Activated CD4-positive, alpha-beta T cell treated with anti-CD3 and anti-CD28 coated beads for 24 hours (primary cell): Measurements from ENCODE around the gene HAUS8.
A peak's percentile ranks its signal among the peaks of the same experiment; 100 is the strongest.

ENCODE experiments used
- DNase-seq, 2 donors: peaks; one replicate each; pipeline ENCODE4 v3.0.0-alpha.2; 2020; ENCODE audit warnings: low read depth in 2 of 2

Gene HAUS8

DNA sequence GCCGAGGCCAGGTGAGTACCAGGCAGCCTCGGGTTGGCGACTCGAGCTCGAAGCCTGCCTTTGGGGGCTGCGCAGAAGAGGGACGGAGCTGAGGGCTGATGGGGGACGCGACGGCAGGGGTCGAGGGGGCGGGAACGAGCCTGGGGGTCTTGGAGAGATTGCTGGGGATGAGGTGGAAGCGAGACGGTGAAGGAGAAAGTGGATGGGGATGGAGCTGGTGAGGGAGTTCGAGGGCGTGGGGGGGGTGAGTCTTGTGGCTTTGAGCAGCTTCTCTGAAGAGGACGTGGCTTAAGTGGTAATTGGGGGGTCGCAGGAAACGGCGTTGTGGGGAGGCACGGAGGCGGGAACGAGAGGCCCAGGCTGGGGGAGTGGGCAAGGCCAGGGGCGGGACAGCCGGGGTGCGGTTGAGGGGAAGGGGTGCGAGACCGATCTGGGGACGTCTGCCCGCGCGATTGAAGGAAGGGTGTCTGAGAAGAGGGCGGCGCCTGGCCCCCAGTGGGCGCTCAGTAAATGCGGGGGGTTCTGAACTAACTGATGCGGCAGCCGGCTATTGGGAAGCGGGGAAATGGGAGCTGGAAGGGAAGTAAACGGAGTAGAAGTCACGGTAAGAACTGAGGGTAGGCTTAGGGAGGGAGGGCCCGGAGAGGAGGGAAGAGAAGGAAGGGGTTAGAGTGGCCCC is 751 bp upstream of the HAUS8 start:
- DNase-seq: peak in 1 of 2 donors; percentile 27

DNA sequence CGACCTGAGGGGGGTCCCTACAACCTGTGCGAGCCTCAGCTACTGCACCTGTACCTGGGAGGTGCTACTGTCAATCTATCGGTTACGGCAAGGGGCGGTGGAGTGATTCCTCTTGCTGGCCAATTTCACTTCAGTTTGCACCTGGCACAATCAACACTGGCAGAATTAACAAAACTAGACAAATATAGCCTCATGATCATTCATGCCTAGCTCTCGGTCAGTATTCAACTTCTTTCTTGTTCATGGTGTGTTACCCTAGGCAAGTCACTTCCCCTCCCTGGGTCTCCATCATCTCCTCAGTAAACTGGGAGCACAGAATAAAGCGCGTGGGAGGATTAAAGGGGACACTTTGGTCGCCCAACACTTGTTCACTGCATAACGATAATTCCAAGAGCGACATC is 618 bp downstream of the HAUS8 start:
- DNase-seq: no peak

DNA sequence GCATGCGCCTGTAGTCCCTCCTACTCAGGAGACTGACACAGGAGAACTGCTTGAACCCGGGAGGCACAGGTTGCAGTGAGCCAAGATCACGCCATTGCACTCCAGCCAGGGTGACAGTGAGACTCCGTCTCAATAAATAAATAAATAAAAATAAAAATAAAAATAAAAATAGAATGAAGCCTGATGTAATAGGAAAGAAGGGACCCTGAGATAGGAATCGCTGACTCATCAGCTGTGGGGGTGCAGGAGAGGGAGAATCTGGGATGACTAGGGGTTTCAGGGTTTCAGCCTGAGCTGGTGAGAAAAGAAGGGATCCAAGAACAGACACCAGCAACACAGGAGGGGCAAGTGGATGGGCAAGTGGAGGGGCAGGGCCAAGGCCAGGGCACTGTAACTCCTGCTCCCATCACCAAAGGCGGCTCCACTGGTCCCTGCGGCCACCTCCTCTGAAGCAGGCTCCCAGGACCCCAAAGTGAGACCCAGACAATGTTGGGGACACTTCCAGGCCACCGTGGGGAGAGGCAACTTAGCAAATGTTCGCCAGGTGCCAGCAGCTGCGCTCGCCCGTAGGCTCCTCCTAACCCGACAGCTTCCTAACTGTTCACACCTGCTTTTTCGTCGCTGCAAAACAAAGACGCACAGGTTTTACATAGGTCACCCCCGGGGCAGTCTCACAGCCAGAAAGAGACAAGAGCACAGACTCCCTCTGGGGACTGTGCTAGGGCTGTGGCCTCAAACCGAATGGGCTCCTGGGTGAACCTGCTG is 1.2 kb downstream of the HAUS8 start:
- no peak for DNase-seq

DNA sequence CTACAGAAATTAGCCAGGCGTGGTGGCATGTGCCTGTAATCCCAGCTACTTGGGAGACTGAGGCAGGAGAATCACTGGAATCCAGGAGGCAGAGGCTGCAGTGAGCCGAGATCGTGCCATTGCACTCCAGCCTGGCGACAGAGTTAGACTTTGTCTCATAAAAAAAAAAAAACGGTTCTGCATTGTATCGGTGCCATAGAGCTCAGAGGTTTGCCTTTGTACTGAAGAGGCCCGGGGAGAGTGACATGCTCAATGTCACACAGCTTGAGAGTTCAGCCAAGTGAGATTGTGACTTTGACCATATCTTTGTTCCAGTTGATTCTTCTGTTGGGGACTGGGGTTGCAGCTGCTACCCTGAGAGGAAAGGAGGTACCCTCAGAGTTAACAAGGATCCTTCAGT is 4.3 kb downstream of the HAUS8 start:
- DNase-seq: no peak

DNA sequence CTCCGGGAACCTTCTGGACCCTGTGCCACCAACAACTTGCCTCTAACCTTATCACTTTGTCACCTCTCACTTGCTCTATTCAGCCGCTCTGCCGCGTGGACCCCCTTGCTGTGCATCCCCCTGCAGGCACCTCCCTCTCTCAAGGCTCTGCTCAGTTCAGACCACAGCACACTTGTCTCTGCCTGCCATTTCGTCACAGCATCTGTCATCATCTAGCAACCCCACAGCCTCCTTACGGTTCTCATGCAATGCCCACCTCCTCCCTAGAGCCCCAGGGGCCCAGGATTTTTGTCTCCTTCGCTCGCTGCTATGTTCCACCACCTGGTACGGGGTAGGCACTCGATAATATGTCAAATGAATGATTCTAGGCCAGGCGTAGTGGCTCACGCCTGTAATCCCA is 4.8 kb downstream of the HAUS8 start:
- no peak for DNase-seq

DNA sequence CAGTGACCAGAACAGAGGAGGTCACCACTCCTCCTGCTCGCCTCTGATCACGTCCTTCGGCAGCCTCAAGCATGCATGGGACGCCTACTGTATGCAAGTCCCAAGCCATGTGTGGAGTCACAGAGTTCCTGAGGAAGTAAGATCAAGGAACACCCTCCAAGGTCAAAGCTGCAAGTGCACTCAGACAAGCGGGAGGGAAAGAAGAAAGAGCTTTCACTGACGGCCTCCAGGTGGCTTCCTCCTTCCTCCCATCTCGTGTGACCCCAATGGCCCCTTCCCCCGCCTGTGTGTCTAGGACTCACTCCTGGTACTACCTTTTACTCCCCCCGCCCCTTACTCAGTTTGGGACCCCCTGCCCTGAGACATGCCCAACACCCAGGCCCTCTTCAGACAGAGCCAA is 6.1 kb downstream of the HAUS8 start:
- DNase-seq: no peak

DNA sequence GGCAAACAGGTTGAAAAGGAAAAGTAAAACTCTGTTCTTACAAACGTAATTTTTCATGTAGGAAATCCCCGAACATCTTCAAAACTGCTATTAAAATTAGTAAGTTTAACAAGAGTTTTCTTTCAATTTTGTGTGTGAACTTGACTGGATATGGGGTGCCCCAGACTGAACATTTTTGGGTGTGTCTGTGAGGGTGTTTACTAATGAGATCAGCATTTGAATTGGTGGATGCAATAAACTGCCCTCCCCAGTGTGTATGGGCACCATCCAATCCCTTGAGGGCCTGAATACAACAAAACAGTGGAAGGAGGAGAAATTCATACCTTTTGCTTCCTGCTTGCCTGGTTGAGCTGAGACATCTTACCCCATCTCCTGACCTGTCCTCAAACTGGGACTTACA is 11.8 kb downstream of the HAUS8 start:
- DNase-seq: no peak

DNA sequence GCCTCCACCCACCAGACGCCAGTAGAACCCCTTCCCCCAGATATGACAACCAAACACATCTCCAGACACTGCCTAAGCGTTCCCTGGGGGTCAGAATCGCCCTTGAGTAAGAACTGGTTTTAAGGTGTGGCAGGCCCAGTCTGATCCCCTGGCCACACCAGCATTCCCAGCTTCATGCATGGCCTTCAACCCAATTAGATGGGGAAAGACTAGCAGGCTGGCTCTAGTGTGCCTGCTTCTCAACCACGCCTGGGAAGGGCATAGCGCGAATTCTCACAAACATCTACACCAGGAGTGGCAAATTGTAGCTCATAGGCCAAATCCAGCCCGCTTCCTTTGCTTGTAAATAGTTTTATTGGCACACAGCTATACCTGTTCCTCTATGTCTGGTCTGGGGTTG is 13.6 kb downstream of the HAUS8 start:
- DNase-seq: no peak

DNA sequence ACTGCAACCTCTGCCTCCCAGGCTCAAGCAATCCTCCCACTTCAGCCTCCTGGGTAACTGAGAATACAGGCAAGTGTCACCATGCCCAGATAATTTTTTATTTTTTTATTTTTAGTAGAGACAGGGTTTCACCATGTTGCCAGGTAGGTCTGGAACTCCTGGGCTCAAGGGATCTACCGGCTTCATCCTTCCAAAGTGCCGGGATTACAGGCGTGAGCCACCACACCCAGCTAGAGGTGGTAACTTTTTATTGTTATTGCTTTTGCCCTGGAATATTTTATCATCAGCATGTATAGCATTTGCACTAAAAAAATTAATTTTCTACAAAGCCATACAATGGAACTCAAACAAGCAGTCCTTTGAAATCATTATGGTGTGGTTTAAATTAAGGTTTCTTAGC is 14.0 kb downstream of the HAUS8 start:
- DNase-seq: no peak

DNA sequence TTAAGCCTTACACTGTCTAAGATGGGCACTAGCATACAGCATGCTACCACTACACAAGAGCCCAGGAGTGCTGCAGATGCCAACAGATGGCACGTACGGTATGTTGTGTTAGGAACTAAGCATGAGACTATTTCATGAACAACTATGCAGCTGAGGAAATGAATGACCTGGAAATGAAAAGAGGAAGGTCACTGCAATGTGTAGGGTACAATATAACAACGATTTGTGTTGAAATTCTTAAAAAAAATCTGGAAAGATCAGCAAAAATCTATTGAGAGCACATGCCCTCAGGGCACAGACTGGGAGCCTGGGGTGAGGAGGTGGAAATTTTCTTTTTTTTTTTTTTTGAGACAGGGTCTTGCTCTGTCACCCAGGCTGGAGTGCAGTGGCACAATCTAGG is 14.4 kb downstream of the HAUS8 start:
- DNase-seq: no peak

DNA sequence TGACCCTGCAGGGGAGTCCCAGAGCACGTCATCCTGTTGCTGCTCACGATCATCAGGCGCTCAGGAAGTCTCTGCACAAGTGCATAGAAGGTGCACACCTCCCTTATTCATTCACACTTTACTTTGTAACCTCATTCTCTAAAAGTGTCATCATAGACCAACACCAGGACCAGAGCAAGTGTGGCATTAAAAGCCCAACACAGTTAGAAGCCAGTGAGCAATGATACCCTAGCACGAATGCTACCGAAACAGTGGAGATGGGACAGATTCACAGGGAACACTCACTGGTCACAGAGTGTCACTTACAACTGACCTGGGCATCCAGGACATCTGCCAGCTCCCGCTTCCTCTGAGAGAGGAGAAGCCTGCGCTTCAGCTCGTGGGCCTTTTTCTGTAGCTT is 17.0 kb downstream of the HAUS8 start:
- no peak for DNase-seq

DNA sequence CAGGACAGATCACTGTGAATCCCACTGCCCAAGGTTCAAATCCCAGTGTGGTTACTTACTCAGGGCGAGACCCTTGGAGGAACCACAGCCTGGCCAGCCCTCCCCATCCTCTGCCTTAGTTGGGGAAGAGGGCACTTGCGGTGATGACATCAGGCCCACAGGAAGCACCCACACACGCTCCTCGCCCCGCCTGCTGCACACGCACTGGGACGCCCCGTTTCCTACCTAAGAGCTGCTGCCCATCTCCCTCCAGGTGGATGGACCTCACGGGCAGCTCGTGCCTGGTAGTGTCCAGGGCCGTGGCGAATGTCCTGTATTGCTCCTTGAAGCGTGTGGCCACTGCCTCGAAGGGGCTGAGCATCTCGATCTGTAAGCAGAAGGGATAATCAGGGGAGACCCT is 19.6 kb downstream of the HAUS8 start:
- no peak for DNase-seq

DNA sequence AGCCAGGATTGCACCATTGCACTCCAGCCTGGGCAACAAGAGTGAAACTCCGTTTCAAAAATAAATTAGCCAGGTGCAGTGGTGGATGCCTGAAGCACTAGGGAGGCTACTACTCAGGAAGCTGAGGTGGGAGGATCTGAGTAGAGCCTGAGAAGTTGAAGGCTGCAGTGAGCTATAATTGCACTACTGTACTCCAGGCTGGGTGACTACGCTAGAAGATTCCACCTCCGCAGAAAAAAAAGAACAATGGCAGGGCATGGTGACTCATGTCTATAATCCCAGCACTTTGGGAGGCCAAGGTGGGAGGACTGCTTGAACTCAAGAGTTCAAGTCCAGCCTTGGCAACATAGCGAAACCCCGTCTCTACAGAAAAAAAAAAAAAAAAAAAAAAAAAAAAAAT is 20.5 kb downstream of the HAUS8 start:
- no peak for DNase-seq

DNA sequence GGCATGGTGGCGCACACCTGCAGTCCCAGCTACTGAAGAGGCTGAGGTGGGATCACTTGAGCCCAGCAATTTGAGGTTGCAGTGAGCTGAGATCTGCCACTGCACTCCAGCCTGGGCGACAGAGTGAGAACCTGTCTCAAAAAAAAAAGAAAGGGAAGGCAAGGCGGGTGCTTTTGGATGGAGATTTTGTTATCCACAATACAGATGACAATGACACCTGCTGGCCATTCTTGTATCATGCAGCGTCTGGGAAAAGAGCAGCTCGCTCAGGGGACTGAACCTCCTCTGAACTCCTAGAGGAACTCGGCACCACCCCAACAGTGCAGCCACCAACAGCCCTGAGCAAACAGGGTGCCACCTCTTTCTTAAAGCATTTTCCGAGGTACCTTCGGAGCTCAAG is 22.8 kb downstream of the HAUS8 start:
- no peak for DNase-seq

DNA sequence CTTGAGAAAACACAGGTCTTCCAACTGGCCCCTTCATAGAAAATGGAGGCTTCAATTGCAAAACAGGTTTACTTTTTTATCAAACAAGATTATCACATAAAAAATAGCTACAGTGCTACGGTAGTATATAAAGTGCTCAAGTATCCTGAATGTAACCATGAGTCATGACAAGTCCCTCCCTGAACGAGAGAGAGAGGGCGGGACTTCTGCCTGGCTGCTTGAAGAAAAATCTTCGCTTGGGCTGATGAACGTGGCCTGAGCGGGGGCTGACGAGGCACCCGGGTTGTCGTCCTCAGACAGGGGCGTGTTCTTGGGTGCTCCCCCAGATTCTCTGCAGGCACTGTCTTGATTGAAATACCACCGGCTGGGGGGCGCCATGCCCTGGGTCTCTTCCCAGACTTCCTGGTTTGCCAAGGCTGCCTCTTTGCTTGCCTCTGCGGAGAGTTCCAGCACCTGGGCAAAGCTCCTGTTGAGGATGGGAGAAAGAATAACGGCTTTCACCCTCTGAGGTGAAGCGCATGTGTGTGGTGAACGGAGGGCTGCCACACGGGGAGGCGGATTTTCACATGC is 25.5 kb downstream of the HAUS8 start:
- DNase-seq: no peak

DNA sequence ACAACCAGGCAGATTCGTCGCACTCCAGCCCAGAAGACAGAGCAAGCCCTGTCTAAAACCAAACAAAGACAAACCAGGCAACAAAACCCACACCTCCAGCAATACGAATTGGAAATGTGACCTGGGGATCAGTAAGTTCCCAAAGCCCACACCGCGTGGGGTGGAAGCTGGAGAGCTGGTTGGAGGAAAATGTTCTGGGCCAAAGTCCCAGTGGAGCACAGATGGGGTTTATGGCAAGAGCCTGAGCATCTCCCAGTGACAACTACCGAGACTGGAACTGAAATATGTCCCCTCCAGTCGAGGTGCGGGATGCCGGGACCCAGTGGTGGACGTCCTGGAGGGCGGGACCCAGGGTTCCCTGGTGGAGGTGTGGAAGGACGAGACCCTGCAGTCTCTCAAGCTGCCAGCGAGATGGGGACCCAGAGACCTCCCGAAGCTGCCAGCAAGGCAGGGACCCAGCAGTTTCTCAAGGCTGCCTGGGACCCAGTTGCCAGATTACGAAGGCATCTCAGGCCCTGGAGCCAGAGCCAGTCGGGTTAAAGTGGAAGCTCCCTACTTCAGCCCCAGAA is 26.3 kb downstream of the HAUS8 start:
- no peak for DNase-seq

DNA sequence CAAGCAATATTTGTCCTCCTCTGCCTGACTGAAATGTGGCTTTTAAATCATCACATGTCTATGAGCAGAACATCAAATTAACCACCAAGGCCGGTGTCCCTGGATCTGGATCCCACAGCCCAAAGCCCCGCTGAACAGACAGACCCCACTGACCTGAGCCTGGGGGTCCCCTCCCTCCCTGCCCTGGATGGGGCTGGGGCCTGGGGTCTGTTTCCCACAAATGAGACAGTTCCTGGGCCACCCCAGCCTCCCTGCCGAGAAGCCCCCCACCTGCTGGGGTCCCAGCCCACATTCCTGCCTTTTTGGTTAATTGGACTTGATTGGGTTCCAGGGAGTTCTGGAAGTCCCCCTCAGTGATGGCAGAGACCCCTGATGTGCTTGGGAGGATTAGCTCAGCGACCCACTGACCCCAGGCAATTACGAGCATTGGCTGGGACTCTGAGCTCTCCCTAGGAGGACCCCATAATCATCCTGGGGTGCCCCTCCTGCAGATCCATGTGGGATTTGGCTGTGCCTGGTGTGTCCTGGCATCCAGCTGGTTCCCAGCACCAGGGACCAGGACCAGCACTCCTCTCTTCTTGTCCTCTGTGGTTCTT is 29.2 kb downstream of the HAUS8 start:
- no peak for DNase-seq

DNA sequence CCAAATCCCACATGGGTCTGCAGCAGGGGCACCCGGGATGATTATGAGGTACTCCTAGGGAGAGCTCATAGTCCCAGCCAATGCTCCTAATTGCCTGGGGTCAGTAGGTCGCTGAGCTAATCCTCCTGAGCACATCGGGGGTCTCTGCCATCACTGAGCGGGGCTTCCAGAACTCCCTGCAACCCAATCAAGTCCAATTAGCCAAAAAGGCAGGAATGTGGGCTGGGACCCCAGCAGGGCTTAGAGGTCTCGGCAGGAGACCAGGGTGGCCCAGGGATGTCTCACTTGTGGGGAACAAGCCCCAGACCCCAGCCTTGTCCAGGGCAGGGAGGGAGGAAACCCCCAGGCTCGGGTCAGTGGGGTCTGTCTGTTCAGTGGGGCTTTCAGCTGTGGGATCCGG is 31.5 kb downstream of the HAUS8 start:
- DNase-seq: no peak

DNA sequence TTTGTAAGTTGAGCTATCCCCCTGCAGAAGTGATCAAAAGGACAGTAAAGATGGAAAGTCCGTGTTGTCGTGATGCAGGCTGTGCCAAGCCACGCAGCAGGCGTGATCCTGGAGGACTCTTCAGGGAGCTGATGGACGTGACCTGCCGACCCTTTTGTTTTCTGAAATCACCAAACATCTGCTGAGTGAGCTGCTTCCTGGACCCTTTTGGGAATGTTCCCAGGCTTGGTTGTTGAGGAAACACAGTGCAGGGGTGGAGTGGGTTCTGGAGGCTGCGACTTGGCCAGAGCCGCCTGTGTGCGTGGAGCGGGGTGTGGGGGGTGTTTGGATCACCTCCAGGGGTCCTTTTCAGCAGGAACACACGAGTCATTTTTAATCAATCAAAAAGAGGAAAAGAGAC is 33.3 kb downstream of the HAUS8 start:
- no peak for DNase-seq

DNA sequence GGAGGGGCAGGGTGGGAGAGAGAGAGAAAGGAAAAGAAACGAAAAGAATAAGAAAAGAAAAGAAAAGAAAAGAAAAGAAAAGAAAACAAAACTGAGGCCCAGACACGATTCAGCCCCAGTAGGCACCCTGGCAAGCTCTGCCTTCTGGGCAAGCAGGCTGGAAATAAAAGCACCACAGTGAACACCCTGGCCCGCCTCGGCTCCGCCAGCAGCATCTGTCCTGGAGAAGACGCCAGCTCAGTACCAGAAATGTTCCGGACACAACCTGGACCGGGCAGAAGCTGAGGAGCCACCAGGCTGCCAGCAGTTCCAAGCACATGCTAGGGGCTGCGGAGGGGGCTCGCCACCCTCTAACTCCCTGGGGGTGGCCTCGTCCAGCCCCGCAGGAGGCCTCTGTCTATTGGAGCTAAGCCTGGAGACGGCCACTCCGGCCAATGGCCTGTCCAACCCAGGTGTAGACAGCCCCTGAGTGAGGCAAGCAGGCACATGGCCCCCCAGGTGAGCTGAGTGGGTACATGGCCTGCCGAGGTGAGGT is 37.2 kb downstream of the HAUS8 start:
- no peak for DNase-seq

DNA sequence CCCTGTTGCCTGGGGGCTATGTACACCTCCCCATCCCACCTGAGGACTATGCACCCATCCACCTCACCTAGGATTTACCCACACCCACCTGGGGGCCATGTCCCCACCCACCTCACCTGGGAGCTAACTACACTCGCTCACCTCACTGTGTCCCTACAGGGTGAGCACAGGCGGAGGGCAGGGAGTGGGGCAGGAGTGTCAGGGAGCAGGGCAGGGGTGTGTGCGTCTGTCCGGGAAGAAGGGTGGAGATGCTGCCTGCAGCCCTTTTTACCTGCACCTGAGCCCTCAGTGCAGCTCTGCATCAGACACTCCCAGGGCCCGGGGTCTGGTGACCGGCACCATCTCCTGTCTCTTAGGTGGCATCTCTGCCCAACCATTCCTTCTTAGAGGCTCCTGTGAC is 38.1 kb downstream of the HAUS8 start:
- no peak for DNase-seq

DNA sequence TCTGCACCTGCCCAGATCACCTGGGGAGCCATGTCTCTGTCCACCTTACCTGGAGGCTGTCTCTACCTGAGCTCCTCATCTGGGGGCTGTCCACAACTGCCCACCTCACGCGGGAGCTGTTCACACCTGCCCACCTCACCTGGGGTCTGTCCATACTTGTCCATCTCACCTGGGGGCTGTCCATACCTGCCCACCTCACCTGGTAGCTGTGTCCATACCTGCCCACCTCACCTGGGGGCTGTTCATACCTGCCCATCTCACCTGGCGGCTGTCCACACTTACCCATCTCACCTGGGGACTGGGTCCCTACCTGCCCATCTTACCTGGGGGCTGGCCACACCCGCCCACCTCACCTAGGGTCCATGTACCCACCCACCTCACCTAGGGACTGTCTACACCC is 38.6 kb downstream of the HAUS8 start:
- no peak for DNase-seq
